ENCODE data around the gene F7.

F7 gene

GRCh38 chr13:113135281-113135760 is 29.7 kb downstream of the F7 start:
- TF ChIP-seq EZH2phosphoT487 (IDR thresholded peaks at IDR 0.05; ENCODE audit: borderline replicate concordance, low read length) (no peak), CTCF (IDR thresholded peaks at IDR 0.05; ENCODE audit: low read depth, low read length, poor library complexity, severe bottlenecking) (no peak)
- H4K20me1 ChIP-seq (ENCODE audit: control insufficient read depth, insufficient read depth, low read depth, low read length): no peaks in the 10 kb centered on the region
- no peaks in the 10 kb centered on the region for H3K9me3 ChIP-seq (ENCODE audit: control insufficient read depth, insufficient read depth, low read length)
- H3K4me2 ChIP-seq (ENCODE audit: low read length): no peak overlapping the region
- H3K9me2 ChIP-seq (replicated peaks; ENCODE audit: control insufficient read depth, low read length): no peaks in the 10 kb centered on the region
- no peaks in the 10 kb centered on the region for H3K4me1 ChIP-seq (ENCODE audit: control insufficient read depth, low read length)
- no peak overlapping the region for H3K4me3 ChIP-seq (ENCODE audit: low read length)
- peaks cover 20% of the 10 kb centered on the region for H3K27me3 ChIP-seq (ENCODE audit: control insufficient read depth, low read length)
- no peaks in the 10 kb centered on the region for H3F3A ChIP-seq (ENCODE audit: control insufficient read depth, insufficient read depth)
- H3K27ac ChIP-seq (ENCODE audit: low read depth, low read length): no peak overlapping the region
- no peaks in the 10 kb centered on the region for H3K36me3 ChIP-seq (ENCODE audit: control insufficient read depth, low read length)
- no peaks in the 10 kb centered on the region for H3K79me2 ChIP-seq (ENCODE audit: control insufficient read depth, low read length)

GRCh38 chr13:113137691-113138298 is 32.2 kb downstream of the F7 start:
- no peaks in the 10 kb centered on the region for H4K20me1 ChIP-seq (ENCODE audit: control insufficient read depth, insufficient read depth, low read depth, low read length)
- no peak for TF ChIP-seq CTCF (IDR thresholded peaks at IDR 0.05; ENCODE audit: low read depth, low read length, poor library complexity, severe bottlenecking)
- no peak for TF ChIP-seq EZH2phosphoT487 (IDR thresholded peaks at IDR 0.05; ENCODE audit: borderline replicate concordance, low read length)
- no peak overlapping the region for H3K27ac ChIP-seq (ENCODE audit: low read depth, low read length)
- H3K9me3 ChIP-seq (ENCODE audit: control insufficient read depth, insufficient read depth, low read length): no peaks in the 10 kb centered on the region
- no peaks in the 10 kb centered on the region for H3K79me2 ChIP-seq (ENCODE audit: control insufficient read depth, low read length)
- peaks cover 14% of the 10 kb centered on the region for H3K27me3 ChIP-seq (ENCODE audit: control insufficient read depth, low read length)
- H3K4me1 ChIP-seq (ENCODE audit: control insufficient read depth, low read length): no peaks in the 10 kb centered on the region
- no peaks in the 10 kb centered on the region for H3K36me3 ChIP-seq (ENCODE audit: control insufficient read depth, low read length)
- no peaks in the 10 kb centered on the region for H3F3A ChIP-seq (ENCODE audit: control insufficient read depth, insufficient read depth)
- H3K4me2 ChIP-seq (ENCODE audit: low read length): no peak overlapping the region
- H3K4me3 ChIP-seq (ENCODE audit: low read length): no peak overlapping the region
- no peaks in the 10 kb centered on the region for H3K9me2 ChIP-seq (replicated peaks; ENCODE audit: control insufficient read depth, low read length)

- Histone ChIP-seq H3K4me3 (ENCODE audit: low read length) (no peak overlapping the region), H3K9me2 (replicated peaks; ENCODE audit: control insufficient read depth, low read length) (no peaks in the 10 kb centered on the region), H3K27me3 (ENCODE audit: control insufficient read depth, low read length) (peaks cover 8% of the 10 kb centered on the region), H3K4me2 (ENCODE audit: low read length) (no peak overlapping the region), H3F3A (ENCODE audit: control insufficient read depth, insufficient read depth) (no peaks in the 10 kb centered on the region), H4K20me1 (ENCODE audit: control insufficient read depth, insufficient read depth, low read depth, low read length) (no peaks in the 10 kb centered on the region), H3K4me1 (ENCODE audit: control insufficient read depth, low read length) (no peaks in the 10 kb centered on the region), H3K36me3 (ENCODE audit: control insufficient read depth, low read length) (no peaks in the 10 kb centered on the region), H3K9me3 (ENCODE audit: control insufficient read depth, insufficient read depth, low read length) (no peaks in the 10 kb centered on the region), H3K79me2 (ENCODE audit: control insufficient read depth, low read length) (no peaks in the 10 kb centered on the region), H3K27ac (ENCODE audit: low read depth, low read length) (no peak overlapping the region)
- TF ChIP-seq CTCF (IDR thresholded peaks at IDR 0.05; ENCODE audit: low read depth, low read length, poor library complexity, severe bottlenecking) (no peak), EZH2phosphoT487 (IDR thresholded peaks at IDR 0.05; ENCODE audit: borderline replicate concordance, low read length) (no peak)
Observed at GRCh38 chr13:113138792-113139551, 33.4 kb downstream of the F7 start.

All from DOHH2 (cell line).